NCI-H774 (cell line): Measurements from ENCODE around the gene OSBP2.

Experiments used
- DNase-seq: peaks from one replicate; lab custom pipeline; 2025; lab: John Stamatoyannopoulos, UW

Gene OSBP2

GRCh38 chr22:30843245-30843644 lies 148.6 kb downstream of the OSBP2 start:
- DNase-seq = no peak

GRCh38 chr22:30847583-30847982 lies 152.9 kb downstream of the OSBP2 start:
- no peak for DNase-seq

GRCh38 chr22:30855266-30855665 lies 160.6 kb downstream of the OSBP2 start:
- no peak for DNase-seq

DNA sequence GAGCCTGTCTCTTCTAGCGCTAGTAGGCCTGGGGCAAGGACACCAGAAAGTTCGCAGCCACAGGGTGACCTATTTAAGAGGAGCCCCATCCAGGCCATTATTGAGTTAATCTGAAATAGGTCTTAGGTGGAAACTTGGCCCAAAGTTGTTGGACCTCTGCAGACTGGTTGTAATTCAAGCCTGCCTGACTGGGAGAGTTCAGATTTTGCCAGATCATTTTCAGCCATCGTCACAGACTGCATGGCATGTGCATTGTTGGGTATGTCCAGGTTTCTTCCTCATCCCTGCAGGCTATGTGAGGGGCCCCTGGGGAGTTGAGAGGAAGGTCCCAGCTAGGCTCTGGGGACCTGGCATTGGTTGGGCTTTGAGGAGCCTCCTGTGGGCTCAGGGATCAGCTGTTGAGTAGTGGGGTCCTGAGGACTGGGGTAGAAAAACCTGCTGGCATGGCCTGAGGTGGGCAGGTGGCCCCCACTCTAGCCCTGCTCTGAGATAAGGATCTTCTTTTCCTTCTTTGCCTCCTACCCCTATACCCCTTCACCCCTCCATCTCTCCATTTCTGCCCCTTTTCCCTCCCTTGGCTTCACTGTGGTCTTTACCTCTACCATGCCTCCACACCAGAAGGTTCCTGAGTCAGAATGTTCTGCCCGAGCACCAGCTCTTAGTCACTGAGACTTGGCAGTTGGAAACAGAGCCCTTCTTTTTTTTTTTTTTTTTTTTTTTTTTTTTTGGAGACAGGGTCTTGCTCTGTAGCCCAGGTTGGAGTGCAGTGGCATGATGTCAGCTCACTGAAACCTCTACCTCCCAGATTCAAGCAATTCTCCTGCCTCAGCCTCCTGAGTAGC lies 161.2 kb downstream of the OSBP2 start:
- no peak for DNase-seq

GRCh38 chr22:30856741-30857502 lies 162.2 kb downstream of the OSBP2 start:
- DNase-seq = no peak

- no peak for DNase-seq
These were observed 163.1 kb downstream of the OSBP2 start for GRCh38 chr22:30857791-30858190.

- no peak for DNase-seq
These were observed 164.5 kb downstream of the OSBP2 start for GRCh38 chr22:30858976-30859713.

GRCh38 chr22:30859714-30860095 lies 165.0 kb downstream of the OSBP2 start:
- no peak for DNase-seq

GRCh38 chr22:30860176-30861105 lies 165.8 kb downstream of the OSBP2 start:
- no peak for DNase-seq

DNA sequence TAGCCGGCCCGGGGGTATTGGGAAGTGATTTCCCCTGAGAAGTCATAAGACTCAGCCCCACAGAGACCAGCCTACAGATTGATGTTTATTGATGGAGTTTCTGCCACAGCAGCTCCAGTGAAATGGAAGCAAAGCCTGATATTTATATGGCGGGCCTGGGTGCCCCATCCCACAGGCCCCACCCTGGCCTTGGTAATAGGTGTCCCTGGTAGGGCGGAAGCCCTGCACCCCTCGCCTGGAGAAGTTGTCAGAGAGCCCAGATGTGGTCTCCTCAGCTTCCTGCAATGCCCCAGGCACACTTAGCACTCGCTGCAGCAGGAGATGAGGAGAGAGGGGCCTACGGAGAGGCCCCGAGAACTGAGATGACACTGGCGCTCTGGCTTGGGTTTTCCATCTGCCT lies 166.5 kb downstream of the OSBP2 start:
- DNase-seq = no peak

DNA sequence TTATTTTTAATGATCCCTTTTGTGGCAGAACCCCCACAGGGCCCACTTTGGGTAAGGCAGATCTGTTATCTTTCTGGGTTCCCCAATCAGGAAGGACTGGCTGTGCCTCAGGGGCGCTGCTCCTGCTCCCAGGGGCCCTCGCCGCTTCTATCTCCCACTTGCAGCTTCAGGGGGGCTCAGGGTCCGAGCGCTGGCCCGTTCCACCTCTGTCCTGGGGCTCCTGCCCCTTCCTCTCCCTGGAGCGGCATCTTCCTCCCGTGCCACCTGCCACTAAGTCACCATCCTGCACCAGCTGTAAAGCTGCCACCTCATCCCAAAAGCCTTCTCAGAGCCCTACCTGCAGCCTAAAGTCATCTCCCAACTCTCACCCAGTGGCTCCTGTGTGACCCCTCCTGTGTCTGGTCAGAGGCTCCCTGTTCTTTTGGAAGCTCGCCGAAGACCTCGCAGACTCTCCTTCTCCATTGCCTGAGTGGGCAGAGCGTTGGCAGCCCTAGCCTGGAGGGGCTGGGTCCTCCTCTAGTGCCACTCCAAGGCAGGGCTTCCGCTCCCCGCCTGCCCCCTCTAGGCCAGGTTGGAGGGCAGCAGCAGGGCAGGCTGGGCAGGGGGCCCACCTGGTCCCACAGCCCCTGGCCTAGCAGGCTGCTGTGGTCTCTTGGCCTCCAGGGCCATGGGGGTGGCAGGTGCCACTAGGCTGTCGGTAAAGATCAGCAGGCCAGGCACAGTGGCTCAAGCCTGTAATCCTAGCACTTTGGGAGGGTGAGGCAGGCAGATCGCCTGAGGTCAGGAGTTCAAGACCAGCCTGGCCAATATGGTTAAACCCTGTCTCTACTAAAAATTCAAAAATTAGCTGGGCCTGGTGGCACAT lies 167.2 kb downstream of the OSBP2 start:
- DNase-seq = no peak

DNA sequence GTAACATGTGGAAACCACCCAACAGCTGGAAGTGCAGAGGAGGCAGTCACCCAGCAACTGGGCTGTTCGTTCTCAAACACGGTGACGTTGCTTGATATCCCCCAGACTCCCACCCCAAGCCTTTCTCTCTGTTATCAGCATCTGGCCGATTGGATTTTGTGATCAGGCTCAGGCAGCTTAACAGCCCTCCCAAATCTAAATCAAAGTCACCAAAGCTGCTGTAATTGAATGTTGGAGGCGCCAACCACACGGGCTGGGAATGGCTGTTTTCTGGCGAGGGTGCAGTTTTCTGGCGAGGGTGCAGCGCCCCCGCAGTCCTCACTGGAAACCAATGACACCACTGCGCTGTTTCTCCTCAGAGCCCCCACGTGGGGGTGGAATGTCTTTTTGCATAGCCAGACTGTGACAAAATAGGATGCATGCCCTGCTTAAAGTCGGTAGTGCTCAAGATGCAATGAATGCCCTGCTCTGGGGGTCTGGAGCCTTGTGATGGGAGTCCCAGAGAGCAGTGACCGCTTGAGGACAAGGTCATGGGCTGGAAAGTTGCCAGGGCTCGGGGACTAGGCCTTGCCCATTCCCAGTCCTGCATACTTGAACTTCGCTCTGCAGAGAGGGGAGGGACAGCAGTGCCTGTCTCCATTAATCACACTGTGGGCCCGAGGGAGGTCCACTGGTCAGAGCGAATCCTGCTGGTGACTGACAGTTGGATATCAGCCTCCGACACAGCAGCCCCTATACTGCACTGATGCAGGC lies 168.6 kb downstream of the OSBP2 start:
- no peak for DNase-seq

GRCh38 chr22:30864441-30865420 lies 170.1 kb downstream of the OSBP2 start:
- DNase-seq = no peak

DNA sequence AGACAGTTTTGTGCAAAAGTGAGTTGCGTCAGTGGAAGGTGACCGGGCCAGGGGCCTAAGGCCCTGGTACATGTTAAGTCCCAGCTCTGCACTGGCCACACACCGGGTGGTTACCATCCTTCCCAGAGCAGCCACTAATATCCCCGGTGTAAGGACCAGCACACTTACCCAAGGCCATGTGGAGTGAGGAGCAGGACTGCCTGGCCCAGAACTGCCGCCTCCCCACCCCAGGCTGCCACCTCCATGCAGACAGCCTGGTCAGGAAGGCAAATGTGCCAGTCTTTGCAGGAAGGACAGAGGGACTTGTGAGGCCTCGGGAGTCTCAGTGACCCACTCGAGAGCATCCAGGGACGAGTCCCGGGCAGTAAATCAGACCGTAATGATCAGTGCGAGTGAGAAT lies 171.0 kb downstream of the OSBP2 start:
- DNase-seq = no peak

DNA sequence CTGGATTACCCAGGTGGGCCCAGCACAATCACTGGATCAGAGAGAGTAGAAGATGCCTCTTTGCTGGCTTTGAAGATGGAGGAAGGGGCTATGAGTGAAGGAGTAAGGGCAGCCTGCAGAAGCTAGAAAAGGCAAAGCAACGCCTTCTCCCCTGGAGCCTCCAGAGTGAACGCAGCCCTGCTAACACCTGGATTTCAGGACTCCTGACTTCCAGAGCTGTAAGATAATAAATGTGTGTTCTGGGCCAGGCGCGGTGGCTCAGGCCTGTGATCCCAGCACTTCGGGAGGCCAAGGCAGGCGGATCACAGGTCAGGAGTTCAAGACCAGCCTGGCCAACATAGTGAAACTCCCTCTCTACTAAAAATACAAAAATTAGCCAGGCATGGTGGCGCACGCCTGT lies 171.5 kb downstream of the OSBP2 start:
- no peak for DNase-seq

DNA sequence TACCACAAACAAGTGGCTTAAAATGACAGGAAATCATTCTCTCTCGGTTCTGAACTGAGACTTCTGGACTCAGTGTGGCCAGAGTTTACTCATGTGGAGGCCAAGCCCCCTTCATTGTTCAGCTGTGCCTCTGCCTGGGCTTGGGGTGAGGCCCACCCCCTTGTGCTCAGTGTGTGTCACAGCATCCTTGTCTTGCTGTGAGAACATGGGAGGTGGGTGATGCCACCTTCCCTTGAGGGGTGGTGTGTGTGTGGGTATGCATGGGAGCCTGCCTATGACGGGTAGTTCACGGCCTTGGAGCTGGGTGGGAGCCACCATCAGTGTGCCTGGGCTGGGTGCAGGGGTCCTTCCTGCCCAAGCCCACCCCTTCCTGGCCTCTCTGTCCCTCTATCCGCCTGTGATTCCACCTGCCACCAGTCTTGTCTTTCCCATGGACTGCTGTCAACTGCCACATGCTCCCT lies 172.2 kb downstream of the OSBP2 start:
- DNase-seq = no peak

- no peak for DNase-seq
These were observed 173.3 kb downstream of the OSBP2 start for GRCh38 chr22:30867746-30868662.
